Peyer's patch (tissue), 4 donors: ENCODE results near the gene GABRB1. TPM values are rescaled to one million over a fixed set of nuclear protein-coding genes. Genes with fewer than 3 reads are reported as not detected.

Experiments
- DNase-seq, 3 donors: peaks; one replicate each; pipeline ENCODE4 v3.0.0-alpha.2; 2017 to 2019
- H3K27ac ChIP-seq, 4 donors: fragments of 200-600 bp; sonication (generic); one replicate each; pipeline ENCODE4 v1.5.1; 2016 to 2019
- H3K27me3 ChIP-seq, 2 donors: fragments of 200-600 bp; sonication (generic); one replicate each; pipeline ENCODE4 v1.5.1; 2019
- H3K36me3 ChIP-seq, 3 donors: fragments of 200-600 bp; sonication (generic); one replicate each; pipeline ENCODE4 v1.5.1; 2016 to 2019
- H3K4me1 ChIP-seq, 4 donors: fragments of 200-600 bp; sonication (generic); one replicate each; pipeline ENCODE4 v1.5.1; 2016 to 2019
- H3K4me3 ChIP-seq, 4 donors: fragments of 200-600 bp; sonication (generic); 1 replicate in 3 of 4; 2 replicates in 1 of 4; pipeline ENCODE4 v1.5.1; 2016 to 2019; ENCODE audit warnings: mild to moderate bottlenecking in 1 of 4
- H3K9me3 ChIP-seq, 4 donors: fragments of 200-600 bp; sonication (generic); one replicate each; pipeline ENCODE4 v1.5.1; 2016 to 2019; ENCODE audit warnings: mild to moderate bottlenecking in 1 of 4
- CTCF ChIP-seq, 6 experiments: fragments of 450-650 bp in 4 of 6; fragments of 200-600 bp in 2 of 6; sonication (generic) in 1 of 6; IDR thresholded peaks; one replicate each; pipeline ENCODE4 v1.5.1; 2017 to 2019; ENCODE audit warnings: antibody characterized with exemption in 6 of 6, mild to moderate bottlenecking in 3 of 6, moderate library complexity in 1 of 6
- POLR2A ChIP-seq, 2 donors: fragments of 450-650 bp; IDR thresholded peaks; one replicate each; pipeline ENCODE4 v1.5.1; 2017; ENCODE audit warnings: antibody characterized with exemption in 2 of 2, mild to moderate bottlenecking in 2 of 2, moderate library complexity in 2 of 2
- total RNA-seq, 4 donors: library from RNA; depleted of rRNA; stranded (reverse); fragments of >200 nt; gene quantifications; one replicate each; pipeline ENCODE4 v1.1.0, GENCODE V29; 2016

Gene GABRB1
- total RNA-seq, 4 donors from 2014 or later: not detected

GRCh38 chr4:47167081-47168035 lies 136.0 kb downstream of the GABRB1 start:
- no peak for DNase-seq
- TF ChIP-seq CTCF (IDR thresholded peaks at IDR 0.05) (no peak), POLR2A (IDR thresholded peaks at IDR 0.05) (no peak)
- Histone ChIP-seq H3K36me3 (no peaks in the 10 kb centered on the region), H3K4me3 (no peak overlapping the region), H3K9me3 (no peaks in the 10 kb centered on the region), H3K27ac (no peak overlapping the region), H3K27me3 (no peaks in the 10 kb centered on the region), H3K4me1 (no peaks in the 10 kb centered on the region)

DNA sequence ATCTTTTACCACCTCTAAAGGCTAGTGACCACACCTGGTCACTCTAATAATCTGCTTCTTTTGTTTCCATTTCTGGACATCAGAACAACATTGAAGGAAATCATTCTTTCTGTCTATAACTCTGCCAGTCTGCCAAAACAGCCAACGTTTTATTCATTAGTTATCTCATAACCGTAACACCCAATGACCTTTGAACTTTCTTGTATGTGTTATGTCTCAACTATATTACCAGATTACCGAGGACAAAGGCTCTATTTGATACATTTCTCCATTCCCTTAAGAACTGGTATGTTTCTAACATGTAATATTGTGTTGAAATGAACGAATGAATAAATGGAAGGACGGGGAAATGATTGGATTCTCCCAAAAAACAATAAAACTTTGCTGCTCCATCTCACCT lies 152.7 kb downstream of the GABRB1 start:
- no peak overlapping the region for H3K4me3 ChIP-seq
- peak overlapping the region in 2 of 4 donors; percentile 32 to 67 for H3K27ac ChIP-seq
- H3K27me3 ChIP-seq: no peaks in the 10 kb centered on the region
- H3K36me3 ChIP-seq: no peaks in the 10 kb centered on the region
- DNase-seq: no peak
- no peaks in the 10 kb centered on the region for H3K9me3 ChIP-seq
- peaks cover 0 to 7% (median 0%) of the 10 kb centered on the region in 4 donors for H3K4me1 ChIP-seq
- no peak for TF ChIP-seq CTCF (IDR thresholded peaks at IDR 0.05)
- no peak for TF ChIP-seq POLR2A (IDR thresholded peaks at IDR 0.05)

GRCh38 chr4:47185761-47186160 lies 154.4 kb downstream of the GABRB1 start:
- TF ChIP-seq POLR2A (IDR thresholded peaks at IDR 0.05) (no peak), CTCF (IDR thresholded peaks at IDR 0.05) (no peak)
- H3K27me3 ChIP-seq: no peaks in the 10 kb centered on the region
- H3K4me3 ChIP-seq: no peak overlapping the region
- peaks cover 0 to 7% (median 0%) of the 10 kb centered on the region in 4 donors for H3K4me1 ChIP-seq
- no peaks in the 10 kb centered on the region for H3K9me3 ChIP-seq
- H3K36me3 ChIP-seq: no peaks in the 10 kb centered on the region
- H3K27ac ChIP-seq: no peak overlapping the region
- DNase-seq: no peak

GRCh38 chr4:47187608-47188007 lies 156.2 kb downstream of the GABRB1 start:
- peaks cover 0 to 7% (median 0%) of the 10 kb centered on the region in 4 donors for H3K4me1 ChIP-seq
- DNase-seq: no peak
- TF ChIP-seq CTCF (IDR thresholded peaks at IDR 0.05) (no peak), POLR2A (IDR thresholded peaks at IDR 0.05) (no peak)
- no peaks in the 10 kb centered on the region for H3K36me3 ChIP-seq
- peak overlapping the region in 1 of 4 donors; percentile 16 for H3K4me3 ChIP-seq
- peak overlapping the region in 1 of 4 donors; percentile 28 for H3K27ac ChIP-seq
- H3K9me3 ChIP-seq: no peaks in the 10 kb centered on the region
- no peaks in the 10 kb centered on the region for H3K27me3 ChIP-seq

- Histone ChIP-seq H3K9me3 (no peaks in the 10 kb centered on the region), H3K4me1 (no peaks in the 10 kb centered on the region), H3K36me3 (no peaks in the 10 kb centered on the region), H3K27me3 (no peaks in the 10 kb centered on the region), H3K4me3 (no peak overlapping the region), H3K27ac (no peak overlapping the region)
- no peak for DNase-seq
- TF ChIP-seq POLR2A (IDR thresholded peaks at IDR 0.05) (no peak), CTCF (IDR thresholded peaks at IDR 0.05) (no peak)
Measured at GRCh38 chr4:47193179-47193578, 161.8 kb downstream of the GABRB1 start.
